GM12878 (cell line): ENCODE measurements around the gene ARSD. TPM values are rescaled to one million over a fixed set of nuclear protein-coding genes. Genes with fewer than 3 reads are reported as not detected.
A peak's percentile ranks its signal among the peaks of the same experiment; 100 is the strongest.
"Not testable (repeated sequence)": the region's sequence is repeated elsewhere in the genome, so short reads cannot be mapped to it uniquely, and the experiment has no call there.

Experiments
- ATAC-seq: fragments of 200-7000 bp; cut with Tn5 transposase; 3 replicates; pipeline ENCODE4 v1.9.1; 2020; ENCODE audit warnings: mild to moderate bottlenecking, moderate library complexity
- BruUV-seq: library from RNA; stranded (reverse); fragments of 400-500 nt; replicated peaks from 2 replicates; lab custom pipeline; 2021; lab: Mats Ljungman, UMichigan
- CTCF ChIA-PET: fragments of 300-600 bp; sonication (Branson Sonifier 250); formaldehyde crosslinking; extraction: SDS; loops from one replicate; lab custom pipeline; 2021; ENCODE audit warnings: inconsistent platforms; lab: Yijun Ruan, JAX
- POLR2A ChIA-PET: fragments of 350-600 bp; formaldehyde crosslinking; extraction: SDS; loops from one replicate; lab custom pipeline; 2021; ENCODE audit warnings: inconsistent platforms; lab: Charles Lee
- RAD21 ChIA-PET: fragments of 300-600 bp; sonication (Branson Sonifier 250); formaldehyde crosslinking; loops from one replicate; lab custom pipeline; 2023; ENCODE audit warnings: antibody characterized with exemption; ENCODE audit not compliant: unreplicated experiment; lab: Charles Lee
- SMC1A ChIA-PET: fragments of 300-600 bp; sonication (Branson Sonifier 250); formaldehyde crosslinking; loops from one replicate; lab custom pipeline; 2023; ENCODE audit not compliant: unreplicated experiment, uncharacterized antibody; lab: Charles Lee
- DNase-seq: peaks from one replicate; pipeline ENCODE4 v3.0.0-alpha.2; 2011; ENCODE audit warnings: low read depth, low spot score
- FAIRE-seq: peaks from 3 replicates; lab custom pipeline; 2011; peaks lifted over from hg19 to GRCh38; lab: Jason Lieb, UNC
- H2AFZ ChIP-seq: 2 replicates; pipeline ENCODE4 v1.6.0; 2011; ENCODE audit warnings: low read depth, low read length, control low read depth; ENCODE audit not compliant: control insufficient read depth
- H3K27ac ChIP-seq: 2 replicates; pipeline ENCODE4 v1.5.1; 2011; ENCODE audit warnings: control low read depth; ENCODE audit not compliant: control insufficient read depth, insufficient read depth
- H3K27me3 ChIP-seq, 2 experiments: replicated peaks in 1 of 2; 2 replicates each; pipeline versions ENCODE4 v1.6.0 to v1.6.1; 2011; ENCODE audit warnings: low read length in 1 of 2; ENCODE audit not compliant: control insufficient read depth in 2 of 2, insufficient read depth in 2 of 2
- H3K36me3 ChIP-seq, 2 experiments: 2 replicates each; pipeline ENCODE4 v1.5.1; 2011; ENCODE audit warnings: low read length in 1 of 2; ENCODE audit not compliant: control insufficient read depth in 2 of 2, insufficient read depth in 2 of 2
- H3K4me1 ChIP-seq: 2 replicates; pipeline ENCODE4 v1.6.1; 2011; ENCODE audit warnings: mild to moderate bottlenecking, low read length, moderate library complexity, mixed read lengths; ENCODE audit not compliant: control insufficient read depth, insufficient read depth
- H3K4me2 ChIP-seq: 2 replicates; pipeline ENCODE4 v1.6.0; 2011; ENCODE audit warnings: control low read depth; ENCODE audit not compliant: control insufficient read depth, insufficient read depth
- H3K4me3 ChIP-seq: fragments of 200-600 bp; sonication (generic); 2 replicates; pipeline ENCODE4 v1.5.1; 2016
- H3K79me2 ChIP-seq: 2 replicates; pipeline ENCODE4 v1.6.0; 2011; ENCODE audit warnings: low read length; ENCODE audit not compliant: control insufficient read depth, insufficient read depth
- H3K9ac ChIP-seq: 2 replicates; pipeline ENCODE4 v1.8.0; 2011; ENCODE audit warnings: low read length, control low read depth, mixed read lengths; ENCODE audit not compliant: control insufficient read depth, insufficient read depth
- H3K9me3 ChIP-seq: replicated peaks from 3 replicates; pipeline ENCODE4 v1.5.1; 2011; ENCODE audit warnings: mild to moderate bottlenecking, low read length; ENCODE audit not compliant: control insufficient read depth, insufficient read depth
- H4K20me1 ChIP-seq: 2 replicates; pipeline ENCODE4 v1.6.0; 2011; ENCODE audit not compliant: control insufficient read depth, insufficient read depth
- BCL3 ChIP-seq: IDR thresholded peaks from 2 replicates; pipeline ENCODE4 v1.6.1; 2011; ENCODE audit warnings: borderline replicate concordance, low read depth, mild to moderate bottlenecking, moderate library complexity, low read length; ENCODE audit not compliant: insufficient read depth, poor library complexity, severe bottlenecking
- FOS ChIP-seq: IDR thresholded peaks from 3 replicates; pipeline ENCODE4 v1.6.1; 2011; ENCODE audit warnings: borderline replicate concordance; ENCODE audit not compliant: insufficient read length; ENCODE audit errors: extremely low read depth
- MYC ChIP-seq: IDR thresholded peaks from 2 replicates; pipeline ENCODE4 v1.6.1; 2011; ENCODE audit warnings: mild to moderate bottlenecking, low read length, moderate library complexity, inconsistent platforms; ENCODE audit not compliant: insufficient read depth, insufficient replicate concordance, insufficient read length, severe bottlenecking
- NFYA ChIP-seq: IDR thresholded peaks from 2 replicates; pipeline ENCODE4 v1.6.1; 2011; ENCODE audit warnings: low read depth, mild to moderate bottlenecking, low read length, improper control_type of control experiment, borderline replicate concordance
- SRF ChIP-seq, 2 experiments: IDR thresholded peaks; 2 replicates each; pipeline ENCODE4 v1.6.1; 2011; ENCODE audit warnings: low read depth in 2 of 2, low read length in 2 of 2, mild to moderate bottlenecking in 1 of 2, moderate library complexity in 1 of 2
- ZNF687 ChIP-seq: fragments of 450-650 bp; IDR thresholded peaks from 2 replicates; pipeline ENCODE4 v1.6.1; 2017; ENCODE audit warnings: mild to moderate bottlenecking, moderate library complexity
- WGBS: methylation state at CpG from one replicate; pipeline ENCODE4 v1.1.6; 2016; ENCODE audit warnings: low lambda C conversion rate; ENCODE audit not compliant: insufficient replicate concordance, insufficient coverage; ENCODE audit errors: missing lambda C conversion rate; 5-methylcytosine and 5-hydroxymethylcytosine counted together
- in situ Hi-C: fragments of 300-500 bp; cut with MboI; formaldehyde crosslinking; loops from 9 replicates; pipeline ENCODE4 v1.14.3; 2018; ENCODE audit warnings: mixed read lengths
- intact Hi-C: fragments of 100-400 bp; cut with micrococcal nuclease; formaldehyde crosslinking; loops from one replicate; pipeline ENCODE4 v1.14.2; 2022; ENCODE audit not compliant: unreplicated experiment
- polyA plus RNA-seq, 11 experiments: library from polyadenylated mRNA; depleted of rRNA in 4 of 11; unstranded in 6 of 11; stranded (reverse) in 5 of 11; fragments of >200 nt; fragmentation: Nextera tagmentation in 4 of 11; fragmentation: Illumina TruSeq in 1 of 11; extraction: Ambion mirVana in 4 of 11; extraction: Trizol in 1 of 11; gene quantifications; 1 replicate in 1 of 11; 2 replicates in 10 of 11; pipeline versions ENCODE4 v1.2.1 to v1.2.3, GENCODE V29; 2011 to 2016; ENCODE audit warnings: inconsistent platforms in 2 of 11, missing spikeins in 2 of 11, low read depth in 1 of 11
- total RNA-seq, 4 experiments: library from RNA; depleted of rRNA in 3 of 4; stranded (reverse); fragments of >200 nt in 3 of 4; fragmentation: Illumina TruSeq in 1 of 4; extraction: Trizol in 1 of 4; gene quantifications; 2 replicates each; pipeline versions ENCODE4 v1.2.1 to v1.2.3, GENCODE V29; 2013 to 2021

ARSD gene
- total and polyA plus RNA-seq, 10 of the 15 experiments (the other 5 are each of a cell fraction or from before 2014, with no cell fraction given), result 0.05 to 1.5 (median 0.43) TPM

- DNase-seq (no peak), ATAC-seq (peak; percentile 69), FAIRE-seq (no peak)
- H4K20me1 ChIP-seq, result no peaks in the 10 kb centered on the region
- ChIA-PET POLR2A (no interaction called here), CTCF (no interaction called here), SMC1A (no interaction called here), RAD21 (no interaction called here)
- H3K4me2 ChIP-seq, result no peak overlapping the region
- H3K79me2 ChIP-seq, result no peaks in the 10 kb centered on the region
- no peak overlapping the region for H3K27ac ChIP-seq
- in situ Hi-C loops (no loop called here), intact Hi-C loops (no loop called here)
- no peaks in the 10 kb centered on the region for H3K27me3 ChIP-seq
- BruUV-seq, result no TSS peak
- no peak for TF ChIP-seq NFYA
- TF ChIP-seq FOS, result no peak
- TF ChIP-seq ZNF687, result no peak
- no peak for TF ChIP-seq MYC
- TF ChIP-seq BCL3, result no peak
- TF ChIP-seq SRF (IDR thresholded peaks at IDR 0.05; ENCODE audit: low read depth in 2 of 2, low read length in 2 of 2), result 0 out of 4 replicates have a peak, but pooled peaks of 1 of the 2 experiments have one; percentile 29
- no peaks in the 10 kb centered on the region for H3K4me1 ChIP-seq
- H2AFZ ChIP-seq, result no peak overlapping the region
- no peak overlapping the region for H3K9ac ChIP-seq
- no peaks in the 10 kb centered on the region for H3K9me3 ChIP-seq
- H3K36me3 ChIP-seq, result no peaks in the 10 kb centered on the region
- H3K4me3 ChIP-seq, result no peak overlapping the region
- WGBS, result 46% methylated on average over 5 of the region's 5 CpGs
Measured at GRCh38 chrX:2892816-2893215, 36.3 kb downstream of the ARSD start.

DNA sequence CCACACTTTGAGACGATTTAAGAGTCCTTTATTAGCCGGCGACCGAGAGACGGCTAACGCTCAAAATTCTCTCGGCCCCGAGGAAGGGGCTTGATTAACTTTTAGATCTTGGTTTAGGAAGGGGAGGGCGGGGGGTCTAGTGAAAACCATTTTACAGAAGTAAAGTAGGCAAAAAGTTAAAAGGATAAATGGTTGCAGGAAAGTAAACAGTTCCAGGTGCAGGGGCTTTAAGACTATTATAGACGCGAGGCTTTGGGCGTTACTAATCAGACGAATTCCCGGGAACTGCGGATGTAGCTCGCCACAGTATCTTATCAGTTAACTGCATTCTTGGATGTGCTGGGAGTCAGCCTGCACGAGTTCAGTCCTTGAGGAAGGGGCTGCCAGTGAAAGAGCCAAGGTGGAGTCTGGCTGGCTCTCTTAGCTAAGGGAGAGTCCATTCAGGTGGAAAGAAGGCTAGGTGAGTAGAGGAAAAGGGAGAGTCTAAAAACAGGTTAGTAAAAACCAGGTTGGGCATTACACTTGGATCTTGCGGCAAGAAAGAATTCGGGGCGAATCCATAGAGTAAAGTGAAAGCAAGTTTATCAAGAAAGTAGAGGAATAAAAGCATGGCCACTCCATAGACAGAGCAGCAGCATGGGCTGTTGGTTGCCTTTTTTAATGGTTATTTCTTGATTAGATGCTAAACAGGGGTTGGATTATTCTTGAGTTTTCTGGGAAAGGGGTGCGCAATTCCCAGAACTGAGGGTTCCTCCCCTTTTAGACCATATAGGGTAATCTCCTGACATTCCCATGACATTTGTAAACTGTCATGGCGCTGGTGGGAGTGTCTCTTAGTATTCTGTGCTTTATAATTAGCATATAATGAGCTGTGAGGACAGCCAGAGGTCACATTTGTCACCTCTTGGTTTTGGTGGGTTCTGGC is 38.3 kb downstream of the ARSD start:
- ATAC-seq, H3K27ac ChIP-seq, H3K27me3 ChIP-seq, H3K79me2 ChIP-seq, intact Hi-C loops, DNase-seq, H3K9me3 ChIP-seq, in situ Hi-C loops, SMC1A ChIA-PET, FAIRE-seq, H3K4me3 ChIP-seq, CTCF ChIA-PET, BruUV-seq, RAD21 ChIA-PET, H2AFZ ChIP-seq, POLR2A ChIA-PET, H3K4me2 ChIP-seq, H3K4me1 ChIP-seq, H3K9ac ChIP-seq, H4K20me1 ChIP-seq, H3K36me3 ChIP-seq: not testable (repeated sequence)
- 25% methylated on average over 20 of the region's 22 CpGs for WGBS
